ENCODE measurements around the gene EP300. TPM values are rescaled to one million over a fixed set of nuclear protein-coding genes. Genes with fewer than 3 reads are reported as not detected.
"Not testable (repeated sequence)": the region's sequence is repeated elsewhere in the genome, so short reads cannot be mapped to it uniquely, and the experiment has no call there.

Gene EP300
- total RNA-seq, 2 donors from 2014 or later = 28.6 to 31.5 TPM

- intact Hi-C loops (cut with DNase I) = no loop called here
- DNase-seq (no peak), ATAC-seq (no peak)
Measured at GRCh38 chr22:41132550-41132949, 40.2 kb downstream of the EP300 start.

- DNase-seq (no peak), ATAC-seq (peak in 1 of 2 donors; percentile 54)
- intact Hi-C loops (cut with DNase I) = no loop called here
Measured at GRCh38 chr22:41140365-41140957, 48.1 kb downstream of the EP300 start.

DNA sequence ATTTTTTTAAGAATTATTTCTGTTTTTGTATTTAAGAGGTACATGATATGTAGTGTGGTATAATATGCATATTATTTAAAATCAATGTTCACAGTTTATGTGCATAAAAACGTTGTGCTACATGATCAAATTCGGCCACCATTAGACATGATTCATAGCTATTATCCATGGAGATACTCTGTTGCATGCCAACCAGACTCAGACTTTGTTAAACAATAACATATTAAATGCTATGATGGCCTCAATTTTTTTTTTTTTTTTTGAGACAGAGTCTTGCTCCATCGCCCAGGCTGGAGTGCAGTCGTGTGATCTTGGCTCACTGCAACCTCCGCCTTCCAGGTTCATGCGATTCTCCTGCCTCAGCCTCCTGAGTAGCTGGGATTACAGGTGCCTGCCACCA lies 53.5 kb downstream of the EP300 start:
- ATAC-seq; DNase-seq; intact Hi-C loops (cut with DNase I): not testable (repeated sequence)

DNA sequence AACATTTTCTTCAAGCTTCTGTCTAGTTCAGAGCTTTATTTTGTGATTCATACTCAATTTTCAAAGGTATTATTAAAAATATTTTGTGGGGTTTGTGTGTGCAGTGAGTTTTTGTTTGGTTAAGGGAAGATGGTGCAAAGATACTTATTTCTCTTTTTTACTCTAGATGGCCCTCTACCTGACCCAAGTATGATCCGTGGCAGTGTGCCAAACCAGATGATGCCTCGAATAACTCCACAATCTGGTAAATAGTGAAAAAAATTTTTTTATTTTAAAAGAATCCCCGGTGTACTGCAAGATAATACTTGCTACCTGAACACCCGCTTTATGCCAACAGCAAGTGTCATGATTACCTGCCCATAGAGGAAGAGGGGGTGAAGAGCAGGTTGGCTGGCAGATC lies 54.2 kb downstream of the EP300 start:
- ATAC-seq (no peak), DNase-seq (no peak)
- intact Hi-C loops (cut with DNase I) = no loop called here

- DNase-seq (no peak), ATAC-seq (no peak)
- intact Hi-C loops (cut with DNase I) = no loop called here
Measured at GRCh38 chr22:41147722-41148121, 55.3 kb downstream of the EP300 start.

- ATAC-seq (no peak), DNase-seq (no peak)
- intact Hi-C loops (cut with DNase I) = no loop called here
Measured at GRCh38 chr22:41152902-41153301, 60.5 kb downstream of the EP300 start.

GRCh38 chr22:41157083-41157482 lies 64.7 kb downstream of the EP300 start:
- peak in 1 of 2 donors; percentile 47 for ATAC-seq
- intact Hi-C loops (cut with DNase I) = no loop called here
- DNase-seq = no peak

DNA sequence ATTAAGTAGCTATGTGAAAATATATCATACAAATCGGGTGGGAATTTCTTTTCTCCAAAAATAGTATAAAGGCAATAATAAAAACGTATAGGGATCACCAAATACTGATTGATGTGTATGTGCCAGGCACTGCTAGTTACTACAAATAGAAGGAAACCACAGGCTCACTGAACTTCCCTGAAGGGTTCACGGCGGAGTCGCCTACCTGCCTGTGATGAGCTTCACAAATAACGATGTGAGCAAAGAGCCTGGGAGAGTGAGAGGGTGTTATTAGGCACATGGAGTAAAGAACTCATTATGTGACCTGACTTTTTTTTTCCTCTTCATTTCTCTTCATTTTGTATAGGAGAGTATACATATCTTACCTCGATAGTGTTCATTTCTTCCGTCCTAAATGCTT lies 76.8 kb downstream of the EP300 start:
- no peak for ATAC-seq
- no peak for DNase-seq
- intact Hi-C loops (cut with DNase I) = no loop called here

- no peak for DNase-seq
- no peak for ATAC-seq
- intact Hi-C loops (cut with DNase I) = no loop called here
Measured at GRCh38 chr22:41171996-41172395, 79.6 kb downstream of the EP300 start.

DNA sequence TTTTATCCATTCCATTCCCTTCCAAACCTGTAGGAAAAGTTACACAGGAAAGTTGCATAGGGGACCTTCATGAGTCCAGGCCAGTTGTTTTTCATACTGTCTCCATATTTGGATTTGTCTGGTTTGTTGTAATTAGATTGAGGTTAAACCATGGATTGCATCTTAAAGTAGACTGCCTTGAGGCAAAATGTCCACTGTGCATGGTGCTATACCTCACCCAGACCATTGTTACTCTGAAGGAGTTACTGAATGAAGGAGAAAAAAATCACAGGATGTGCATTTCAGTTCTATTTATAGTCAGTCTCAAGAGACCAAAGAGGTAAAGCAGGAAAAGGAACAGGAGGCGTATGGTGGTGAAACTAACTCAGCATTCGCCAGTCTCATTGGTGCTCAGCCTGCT lies 83.2 kb downstream of the EP300 start:
- intact Hi-C loops (cut with DNase I) = no loop called here
- DNase-seq = no peak
- no peak for ATAC-seq

GRCh38 chr22:41177040-41177621 lies 84.7 kb downstream of the EP300 start:
- ATAC-seq = peak in 1 of 2 donors; percentile 16
- DNase-seq = no peak
- intact Hi-C loops (cut with DNase I) = no loop called here

DNA sequence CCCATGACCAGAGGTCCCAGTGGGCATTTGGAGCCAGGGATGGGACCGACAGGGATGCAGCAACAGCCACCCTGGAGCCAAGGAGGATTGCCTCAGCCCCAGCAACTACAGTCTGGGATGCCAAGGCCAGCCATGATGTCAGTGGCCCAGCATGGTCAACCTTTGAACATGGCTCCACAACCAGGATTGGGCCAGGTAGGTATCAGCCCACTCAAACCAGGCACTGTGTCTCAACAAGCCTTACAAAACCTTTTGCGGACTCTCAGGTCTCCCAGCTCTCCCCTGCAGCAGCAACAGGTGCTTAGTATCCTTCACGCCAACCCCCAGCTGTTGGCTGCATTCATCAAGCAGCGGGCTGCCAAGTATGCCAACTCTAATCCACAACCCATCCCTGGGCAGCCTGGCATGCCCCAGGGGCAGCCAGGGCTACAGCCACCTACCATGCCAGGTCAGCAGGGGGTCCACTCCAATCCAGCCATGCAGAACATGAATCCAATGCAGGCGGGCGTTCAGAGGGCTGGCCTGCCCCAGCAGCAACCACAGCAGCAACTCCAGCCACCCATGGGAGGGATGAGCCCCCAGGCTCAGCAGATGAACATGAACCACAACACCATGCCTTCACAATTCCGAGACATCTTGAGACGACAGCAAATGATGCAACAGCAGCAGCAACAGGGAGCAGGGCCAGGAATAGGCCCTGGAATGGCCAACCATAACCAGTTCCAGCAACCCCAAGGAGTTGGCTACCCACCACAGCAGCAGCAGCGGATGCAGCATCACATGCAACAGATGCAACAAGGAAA lies 85.4 kb downstream of the EP300 start:
- intact Hi-C loops (cut with DNase I) = no loop called here
- no peak for DNase-seq
- peak in 1 of 2 donors; percentile 42 for ATAC-seq

GRCh38 chr22:41178425-41178975 lies 86.1 kb downstream of the EP300 start:
- ATAC-seq (peak; percentile 33 to 36), DNase-seq (peak; percentile 50)
- intact Hi-C loops (cut with DNase I) = no loop called here

- DNase-seq; intact Hi-C loops (cut with DNase I); ATAC-seq: not testable (repeated sequence)
Measured at GRCh38 chr22:41180362-41180761, 88.0 kb downstream of the EP300 start.

DNA sequence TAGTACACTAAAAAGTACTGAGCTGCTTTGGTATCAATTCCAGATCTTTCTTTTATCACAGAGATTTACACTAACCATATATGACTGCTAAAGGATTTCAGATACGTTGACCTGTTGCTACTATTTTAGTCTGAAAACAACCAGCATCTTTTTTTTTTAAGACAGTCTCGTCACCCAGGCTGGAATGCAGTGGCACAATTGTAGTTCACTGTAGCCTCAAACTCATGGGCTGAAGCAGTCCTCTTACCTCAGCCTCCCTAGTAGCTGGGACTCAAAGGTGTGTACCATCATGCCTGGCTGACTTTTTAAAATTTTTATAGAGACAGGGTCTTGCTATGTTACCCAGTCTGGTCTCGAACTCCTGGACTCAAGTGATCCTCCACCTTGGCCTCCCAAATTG lies 88.5 kb downstream of the EP300 start:
- no peak for ATAC-seq

GRCh38 chr22:41181349-41182241 lies 89.2 kb downstream of the EP300 start:
- intact Hi-C loops (cut with DNase I) = no loop called here
- DNase-seq = no peak
- peak in 1 of 2 donors; percentile 20 for ATAC-seq

More for the DNA sequence above, 88.5 kb downstream of the EP300 start:
- intact Hi-C loops (cut with DNase I) = no loop called here
- no peak for DNase-seq

DNA sequence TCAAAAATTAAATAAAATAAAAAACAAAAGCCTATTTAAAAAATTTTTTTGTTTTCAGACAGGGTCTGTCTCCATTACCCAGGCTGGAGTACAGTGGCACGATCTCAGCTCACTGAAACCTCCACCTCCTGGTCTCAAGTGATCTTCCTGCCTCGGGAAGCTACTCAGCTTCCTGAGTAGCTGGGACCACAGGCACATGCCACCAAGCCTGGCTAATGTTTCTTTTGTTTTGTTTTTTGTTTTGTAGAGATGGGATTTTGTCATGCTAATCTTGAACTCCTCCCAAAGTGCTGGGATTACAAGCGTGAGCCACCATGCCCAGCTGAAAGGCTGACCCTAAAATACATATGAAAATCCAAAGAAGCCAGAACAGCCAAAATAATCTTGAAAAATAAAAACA lies 92.3 kb downstream of the EP300 start:
- intact Hi-C loops (cut with DNase I) = no loop called here
- DNase-seq (no peak), ATAC-seq (no peak)

DNA sequence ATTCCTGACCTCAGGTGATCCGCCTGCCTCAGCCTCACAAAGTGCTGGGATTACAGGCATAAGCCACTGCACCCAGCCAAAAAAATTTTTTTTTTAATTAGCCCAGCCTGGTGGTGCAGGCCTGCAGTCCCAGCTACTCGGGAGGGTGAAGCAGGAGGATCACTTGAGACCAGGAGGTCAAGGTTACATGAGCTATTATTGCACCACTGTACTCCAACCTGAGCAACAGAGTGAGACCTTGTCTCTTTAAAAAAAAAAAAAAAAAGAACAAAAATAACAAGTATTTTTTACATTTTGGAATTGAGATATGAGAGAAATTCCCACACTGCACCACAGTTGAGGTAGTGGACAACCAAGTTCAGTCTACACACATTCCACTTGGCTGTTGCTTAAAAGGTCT lies 99.1 kb downstream of the EP300 start:
- ATAC-seq (no peak), DNase-seq (no peak)
- intact Hi-C loops (cut with DNase I) = no loop called here

DNA sequence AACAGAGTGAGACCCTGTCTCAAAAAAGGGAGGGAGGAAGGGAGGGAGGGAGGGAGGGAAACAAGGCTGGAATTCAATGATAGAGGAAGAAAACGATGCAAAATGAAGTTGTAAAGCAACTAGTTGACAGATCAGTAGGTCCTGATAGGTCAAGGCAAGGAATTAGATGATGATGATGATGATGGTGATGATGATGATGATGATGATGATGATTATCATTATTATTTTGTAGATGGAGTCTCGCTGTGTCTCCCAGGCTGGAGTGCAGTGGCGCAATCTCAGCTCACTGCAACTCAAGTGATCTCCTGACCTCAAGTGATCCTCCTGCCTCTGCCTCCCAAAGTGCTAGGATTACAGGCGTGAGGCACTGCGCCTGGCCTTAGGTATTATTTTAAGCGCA lies 101.4 kb downstream of the EP300 start:
- ATAC-seq (no peak), DNase-seq (no peak)
- intact Hi-C loops (cut with DNase I) = no loop called here
